Loucy (cell line): ENCODE measurements around the gene PGAP6.

ENCODE experiments used
- CTCF ChIP-seq: fragments of 200-600 bp; sonication (generic); conservative IDR thresholded peaks from 2 replicates; pipeline ENCODE4 v1.5.1; 2014; ENCODE audit warnings: mild to moderate bottlenecking, antibody characterized with exemption, low read length
- EZH2phosphoT487 ChIP-seq: fragments of 200-600 bp; IDR thresholded peaks from 2 replicates; pipeline ENCODE4 v1.6.1; 2018; ENCODE audit warnings: antibody characterized with exemption, mild to moderate bottlenecking, moderate library complexity, borderline replicate concordance

- no peak for TF ChIP-seq CTCF
- TF ChIP-seq EZH2phosphoT487: no peak
Measured at GRCh38 chr16:381789-382717, at the start of gene PGAP6.
